ENCODE data around the gene TNS3.

Gene TNS3

GRCh38 chr7:47314728-47315607, 266.9 kb downstream of the TNS3 start:
- FAIRE-seq = no peak
- DNase-seq (ENCODE audit: low spot score) = no peak

DNA sequence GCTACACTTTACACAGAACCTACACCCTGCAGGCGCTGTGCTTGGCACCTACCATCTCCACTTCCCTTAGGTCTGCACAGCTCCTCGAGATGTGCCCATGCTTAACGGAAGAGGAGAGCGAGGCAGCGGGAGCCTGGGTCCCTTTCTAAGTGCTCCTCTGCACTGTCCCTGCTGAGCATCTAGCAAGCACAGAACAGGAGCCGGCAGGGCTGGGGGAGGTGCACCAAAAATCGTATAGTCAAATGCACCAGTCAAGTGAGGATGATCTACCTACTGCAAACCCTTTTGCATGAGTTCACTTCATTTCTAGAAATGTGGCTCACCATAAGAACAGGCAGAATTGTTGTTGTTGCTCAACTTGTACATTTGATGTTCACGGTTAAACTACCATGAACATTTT, 267.7 kb downstream of the TNS3 start:
- DNase-seq (ENCODE audit: low spot score) = no peak
- no peak for FAIRE-seq

DNA sequence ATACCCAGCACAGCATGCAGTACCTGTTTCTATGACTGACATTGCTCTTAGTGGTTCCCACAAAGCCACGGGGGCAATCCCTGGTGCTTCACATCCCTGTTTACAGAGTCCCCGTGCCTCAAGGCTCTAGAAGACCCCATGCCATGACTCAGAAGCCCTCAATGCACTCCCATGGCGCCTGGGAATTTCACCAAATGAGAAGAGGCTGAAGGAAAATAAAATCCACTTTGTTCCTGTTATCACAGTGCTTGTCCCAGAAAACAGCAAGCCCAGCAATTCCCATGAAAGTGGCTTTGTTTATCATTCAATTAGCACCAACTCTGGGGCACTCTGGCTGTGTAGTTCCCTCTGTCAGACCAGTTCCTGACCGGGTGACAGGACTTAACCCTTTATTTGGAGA, 268.3 kb downstream of the TNS3 start:
- FAIRE-seq (no peak), DNase-seq (ENCODE audit: low spot score) (no peak)

- no peak for FAIRE-seq
- DNase-seq (ENCODE audit: low spot score) = no peak
Measured at GRCh38 chr7:47311891-47312290, 270.0 kb downstream of the TNS3 start.

GRCh38 chr7:47310020-47310419, 271.9 kb downstream of the TNS3 start:
- FAIRE-seq (no peak), DNase-seq (ENCODE audit: low spot score) (no peak)

GRCh38 chr7:47308808-47309207, 273.1 kb downstream of the TNS3 start:
- no peak for DNase-seq (ENCODE audit: low spot score)
- no peak for FAIRE-seq

DNA sequence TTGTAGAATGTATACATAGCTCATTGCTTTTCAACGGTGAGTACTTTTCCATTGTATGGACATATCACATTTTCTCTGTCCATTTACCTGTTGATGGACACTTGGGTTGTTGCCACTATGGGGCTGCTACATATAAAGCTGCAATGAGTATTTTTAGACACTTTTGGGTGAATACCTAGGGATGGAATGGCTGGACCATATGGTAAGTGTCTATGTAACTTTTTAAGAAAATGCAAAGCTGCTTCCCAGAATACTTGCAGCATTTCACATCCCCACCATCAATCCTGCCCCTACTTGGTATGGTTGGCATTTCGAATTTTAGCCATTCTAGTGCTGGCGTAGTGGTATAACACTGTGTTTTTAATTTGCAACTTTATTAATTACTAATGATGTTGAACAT, 274.6 kb downstream of the TNS3 start:
- FAIRE-seq (no peak), DNase-seq (ENCODE audit: low spot score) (no peak)

DNA sequence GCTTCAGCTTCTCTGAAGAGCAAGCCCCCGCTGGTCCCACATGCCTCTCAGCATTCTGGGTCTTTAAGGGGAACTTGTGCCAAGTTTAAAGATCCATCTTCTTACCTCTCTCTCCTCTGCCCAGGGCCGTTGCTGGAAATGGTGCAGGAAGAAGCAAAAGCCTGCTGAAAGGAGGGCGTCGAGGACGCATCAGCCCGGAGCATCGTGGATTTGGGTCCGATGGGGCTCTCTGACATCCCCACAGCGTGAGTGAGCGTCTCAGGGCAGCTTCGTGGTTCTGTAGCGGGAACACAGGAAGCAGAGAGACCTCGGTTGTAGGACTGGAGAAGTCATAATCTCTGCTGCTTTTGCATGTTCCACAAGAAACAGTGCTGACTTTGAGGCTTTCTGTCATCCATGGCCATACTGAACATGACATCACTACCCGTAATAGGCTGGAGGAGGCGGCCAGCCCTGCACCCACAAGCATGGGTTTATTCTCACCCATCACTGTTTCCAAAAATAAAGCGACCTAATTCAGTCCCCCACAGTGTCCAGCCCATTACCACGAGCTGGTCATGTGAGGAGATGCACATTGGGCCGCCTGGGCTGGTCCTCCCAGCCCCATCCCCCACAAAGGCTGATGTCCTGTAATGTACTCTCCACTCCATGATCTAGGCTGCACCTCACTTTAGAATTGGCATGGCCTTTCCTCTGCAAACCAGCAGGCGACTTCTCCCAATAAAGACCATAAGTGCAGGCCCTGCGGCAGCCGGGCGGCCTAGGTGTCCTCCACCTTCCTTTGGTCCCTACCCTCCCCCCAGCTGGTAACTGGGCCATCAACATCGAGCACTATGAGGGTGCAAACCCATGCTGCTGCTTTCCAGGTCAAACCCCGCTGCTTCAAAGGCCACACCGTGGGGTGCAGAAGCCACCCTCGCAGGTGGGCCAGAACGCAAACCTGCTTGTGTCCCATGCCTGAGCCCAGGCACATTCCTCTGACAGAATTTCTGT, 276.9 kb downstream of the TNS3 start:
- no peak for DNase-seq (ENCODE audit: low spot score)
- no peak for FAIRE-seq

GRCh38 chr7:47303695-47304453, 278.0 kb downstream of the TNS3 start:
- DNase-seq (ENCODE audit: low spot score) = no peak
- no peak for FAIRE-seq

DNA sequence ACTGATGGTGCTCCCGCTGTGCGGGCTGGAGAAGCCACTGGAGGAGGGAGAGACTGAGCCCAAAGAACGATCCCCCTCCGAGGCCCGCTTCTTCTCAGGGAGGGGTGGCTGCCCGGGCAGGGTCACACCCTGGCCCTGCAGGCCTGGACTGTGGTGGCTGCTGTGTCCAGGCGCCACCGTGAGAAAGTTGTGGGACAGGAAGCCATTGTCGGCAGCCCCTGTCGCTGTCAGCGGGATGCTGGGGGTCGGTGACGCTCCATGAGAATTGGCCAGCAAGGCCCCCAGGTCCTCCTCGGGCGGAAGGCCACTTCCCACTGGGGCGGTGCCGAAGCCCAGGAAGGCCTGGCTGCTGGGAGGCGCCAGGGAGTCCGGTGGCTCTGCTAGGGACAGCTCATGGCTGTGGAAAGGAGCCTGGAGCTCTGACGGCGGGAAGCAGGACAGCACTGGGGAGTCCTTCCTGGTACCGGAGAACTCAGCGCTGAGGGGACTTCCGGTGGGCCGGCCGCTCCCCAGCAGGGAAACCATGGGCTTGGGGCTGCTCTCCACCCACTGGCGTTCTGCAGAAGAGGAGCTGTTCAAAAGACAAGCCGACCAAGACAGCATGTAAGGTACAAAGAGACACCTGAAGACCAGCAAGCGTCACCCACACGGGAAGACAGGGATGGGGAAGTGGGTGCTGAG, 278.8 kb downstream of the TNS3 start:
- no peak for DNase-seq (ENCODE audit: low spot score)
- FAIRE-seq = no peak

GRCh38 chr7:47302560-47302959, 279.4 kb downstream of the TNS3 start:
- FAIRE-seq (no peak), DNase-seq (ENCODE audit: low spot score) (no peak)

DNA sequence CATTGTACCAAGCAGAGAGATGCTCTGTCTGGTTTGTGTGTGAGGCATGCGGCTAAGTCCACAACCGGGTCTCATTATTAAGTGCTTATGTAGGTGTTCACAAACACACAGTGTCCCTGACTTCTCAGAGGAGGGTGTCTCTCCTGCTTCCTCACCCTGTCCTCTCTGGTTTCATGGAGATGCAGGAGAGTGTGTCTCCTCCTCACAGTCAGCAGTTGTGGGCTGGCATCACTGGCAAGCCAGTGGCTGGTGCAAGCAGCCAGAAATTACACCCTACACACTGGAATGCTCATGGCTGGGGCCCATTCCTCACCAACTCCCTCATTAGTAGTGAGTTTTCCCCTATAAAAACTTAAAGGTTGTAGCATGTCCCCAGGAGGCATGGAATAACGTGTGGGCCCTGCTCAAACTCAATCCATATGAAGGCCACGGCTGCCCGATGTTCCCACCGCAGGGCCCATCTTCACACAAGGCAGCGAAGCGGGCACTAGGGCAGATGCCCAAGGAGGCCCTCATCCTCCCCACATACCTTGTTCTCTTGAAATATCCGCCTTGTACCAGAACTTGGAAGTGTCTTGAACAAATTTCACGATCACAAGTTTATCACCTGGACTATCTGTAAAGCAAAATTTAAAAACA, 280.1 kb downstream of the TNS3 start:
- DNase-seq (ENCODE audit: low spot score) (no peak), FAIRE-seq (no peak)

- FAIRE-seq (no peak), DNase-seq (ENCODE audit: low spot score) (no peak)
Measured at GRCh38 chr7:47301105-47301477, 280.8 kb downstream of the TNS3 start.

DNA sequence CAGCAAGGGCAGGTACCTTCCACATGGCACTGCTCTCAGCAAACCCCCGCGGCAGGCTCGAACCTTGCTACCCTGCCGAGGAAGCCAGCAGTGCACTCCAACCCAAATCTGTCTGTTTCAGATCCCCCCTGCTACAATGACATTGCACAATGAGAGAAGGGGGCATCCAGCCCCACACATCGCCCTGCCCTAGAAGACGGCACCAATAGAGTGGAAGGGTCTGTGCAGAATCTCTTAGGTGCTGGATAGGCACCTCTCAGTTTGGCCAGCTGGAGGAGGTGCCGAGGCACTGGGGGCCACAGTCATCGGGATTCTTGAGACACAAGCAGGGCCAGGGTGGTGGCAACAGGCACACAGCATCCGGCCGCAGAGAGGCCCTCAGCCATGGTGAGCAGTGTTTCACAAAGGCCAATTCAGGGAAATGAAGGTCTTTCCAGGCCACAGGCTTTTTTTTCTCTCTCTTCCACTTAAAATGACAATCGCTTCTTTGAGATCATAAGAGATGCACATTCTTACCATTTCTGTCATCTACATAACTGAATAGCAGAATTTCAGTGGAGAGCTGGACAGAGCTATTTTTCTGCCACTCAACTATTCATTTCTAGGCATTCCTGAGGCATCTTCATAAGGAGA, 281.3 kb downstream of the TNS3 start:
- FAIRE-seq = no peak
- DNase-seq (ENCODE audit: low spot score) = no peak

DNA sequence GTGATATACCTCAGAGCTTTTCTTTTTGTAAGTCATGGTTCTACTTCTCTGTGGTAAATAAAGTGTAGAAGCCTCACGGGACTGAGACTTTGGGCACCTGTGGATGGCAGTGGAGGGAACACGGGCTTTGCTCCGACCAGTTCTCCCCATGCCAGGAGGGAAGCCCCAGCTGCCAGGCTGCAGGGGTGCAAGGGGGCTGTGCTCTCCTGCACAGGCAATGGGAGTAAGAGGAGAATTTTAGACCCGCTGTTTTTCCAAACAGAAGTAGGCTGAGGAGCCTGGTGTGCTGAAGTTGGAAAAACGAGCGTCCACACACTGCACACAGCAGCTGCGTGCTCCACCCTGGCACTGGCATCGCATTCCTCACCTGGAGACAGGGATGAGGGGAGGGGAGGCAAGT, 282.4 kb downstream of the TNS3 start:
- DNase-seq (ENCODE audit: low spot score) = no peak
- no peak for FAIRE-seq

DNA sequence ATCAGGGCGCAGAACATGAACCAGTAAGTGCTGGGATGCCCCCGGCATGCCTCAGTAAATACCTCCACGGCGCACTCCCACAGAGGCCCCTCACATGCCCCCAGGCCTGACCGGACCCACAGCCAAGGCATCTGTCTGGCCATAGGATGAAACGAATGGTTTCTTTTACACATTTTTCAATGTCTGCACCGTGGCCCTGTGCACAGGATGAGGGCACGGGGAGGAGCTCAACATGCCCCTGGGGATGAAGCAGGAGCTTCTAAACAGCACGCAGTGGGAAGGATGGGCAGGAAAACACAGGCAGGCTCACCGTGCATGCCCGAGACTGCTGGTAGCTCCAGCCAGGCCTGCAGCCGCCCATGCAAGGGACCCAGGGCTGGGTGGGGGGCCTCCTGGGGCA, 283.3 kb downstream of the TNS3 start:
- DNase-seq (ENCODE audit: low spot score) (no peak), FAIRE-seq (no peak)

- FAIRE-seq = no peak
Measured at GRCh38 chr7:47297120-47297519, 284.8 kb downstream of the TNS3 start.

DNA sequence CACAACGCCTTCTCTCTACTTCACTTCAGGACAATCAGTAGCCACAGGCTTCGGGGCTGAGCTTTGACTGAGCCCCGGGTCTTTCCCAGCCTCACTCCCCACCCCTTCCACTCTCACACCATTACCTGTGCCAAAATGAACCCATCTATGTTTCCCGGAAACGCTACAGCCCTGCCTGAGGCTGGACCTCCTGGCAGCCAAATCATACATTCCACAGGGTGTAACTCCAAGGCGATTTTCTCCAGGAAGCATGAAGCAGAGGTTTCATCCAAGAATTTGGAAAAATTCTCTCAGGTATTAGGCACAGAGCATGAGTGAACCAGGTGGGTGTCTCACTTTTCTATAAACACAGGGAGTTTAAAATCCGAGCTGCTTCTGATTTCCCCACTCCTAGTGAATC, 286.3 kb downstream of the TNS3 start:
- no peak for DNase-seq (ENCODE audit: low spot score)
- FAIRE-seq = no peak

More at GRCh38 chr7:47297120-47297519, 284.8 kb downstream of the TNS3 start:
- no peak for DNase-seq (ENCODE audit: low spot score)

DNA sequence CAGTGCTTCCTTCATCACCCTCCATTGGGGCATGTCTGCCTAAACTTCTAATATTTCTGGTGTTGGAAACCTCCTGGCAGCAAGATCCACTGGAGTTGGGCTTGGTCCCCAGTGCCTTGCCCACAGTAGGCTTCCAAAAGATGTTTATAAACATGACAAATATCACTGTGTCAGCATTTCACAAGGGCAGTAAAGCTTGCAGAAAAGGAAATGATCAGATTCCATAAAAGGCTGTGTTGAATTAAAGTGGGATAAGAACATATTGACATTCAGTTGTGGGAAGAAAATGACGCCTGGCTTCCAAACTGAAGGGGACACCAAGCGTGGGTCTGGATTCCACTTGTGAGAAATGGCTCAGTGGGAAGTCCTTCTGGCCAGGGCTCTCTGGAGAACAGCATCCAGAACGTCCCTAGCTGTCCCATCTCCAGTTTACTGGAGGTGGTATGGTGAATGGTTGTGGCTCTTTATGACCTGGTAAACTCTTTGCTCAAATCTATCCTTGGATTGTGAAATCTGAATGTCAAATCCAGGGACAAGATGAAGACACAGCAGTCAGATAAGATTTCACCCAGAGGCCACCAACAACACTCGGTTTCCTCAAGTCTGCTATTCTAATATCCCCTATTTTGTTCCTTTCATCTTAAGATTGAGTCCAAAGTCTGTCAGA, 287.2 kb downstream of the TNS3 start:
- FAIRE-seq = no peak
- no peak for DNase-seq (ENCODE audit: low spot score)

All from RCC 7860 (cell line).